Right renal pelvis (tissue), 4 donors: ENCODE data around the gene USP48. TPM values are rescaled to one million over a fixed set of nuclear protein-coding genes. Genes with fewer than 3 reads are reported as not detected.
"Not testable (repeated sequence)": the region's sequence is repeated elsewhere in the genome, so short reads cannot be mapped to it uniquely, and the experiment has no call there.

ENCODE experiments used
- DNase-seq, 4 donors: peaks; one replicate each; pipeline ENCODE4 v3.0.0-alpha.2; 2013; ENCODE audit warnings: low read depth in 4 of 4, low spot score in 3 of 4, missing footprints in 1 of 4
- polyA plus RNA-seq, 4 donors: library from polyadenylated mRNA; unstranded; fragments of 120-200 nt; gene quantifications; one replicate each; pipeline ENCODE4 v1.2.1, GENCODE V29; 2013; ENCODE audit not compliant: insufficient read length in 4 of 4

Gene USP48
- polyA plus RNA-seq, 4 donors = 58.9 to 71.7 (median 65.9) TPM

DNA sequence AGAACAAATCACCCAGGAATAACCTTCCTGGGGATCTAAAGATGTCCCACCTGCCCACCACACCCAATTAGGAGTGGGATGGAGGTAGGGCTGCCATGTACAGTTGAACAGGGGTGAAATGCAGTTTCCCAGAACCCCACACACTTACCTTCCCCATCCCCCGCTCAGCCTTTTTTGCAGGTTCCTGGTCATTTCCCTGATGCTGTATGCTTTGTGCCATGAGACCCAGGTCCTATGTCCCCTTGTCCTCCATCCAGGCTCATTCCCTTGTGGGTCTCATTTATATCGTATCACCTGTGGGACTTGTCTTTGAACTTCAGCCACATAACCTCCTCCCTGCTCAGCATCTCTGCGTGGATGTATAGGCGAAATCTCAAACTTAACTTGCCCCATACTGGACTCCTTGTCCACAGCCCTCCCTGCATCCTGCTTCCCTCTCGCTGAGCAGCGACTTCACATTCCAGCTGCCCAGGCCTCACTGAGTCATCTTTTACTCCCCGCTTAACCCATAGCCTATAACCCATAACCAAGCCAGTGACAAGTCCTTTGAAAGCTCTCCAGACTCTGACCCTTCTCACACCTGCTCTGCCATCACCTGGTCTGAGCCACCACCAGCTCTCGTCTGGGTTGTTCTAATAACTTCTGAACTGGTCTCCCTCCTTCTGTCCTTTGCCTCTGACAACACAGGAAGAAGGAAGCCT lies 33.8 kb upstream of the USP48 start:
- no peak for DNase-seq

DNA sequence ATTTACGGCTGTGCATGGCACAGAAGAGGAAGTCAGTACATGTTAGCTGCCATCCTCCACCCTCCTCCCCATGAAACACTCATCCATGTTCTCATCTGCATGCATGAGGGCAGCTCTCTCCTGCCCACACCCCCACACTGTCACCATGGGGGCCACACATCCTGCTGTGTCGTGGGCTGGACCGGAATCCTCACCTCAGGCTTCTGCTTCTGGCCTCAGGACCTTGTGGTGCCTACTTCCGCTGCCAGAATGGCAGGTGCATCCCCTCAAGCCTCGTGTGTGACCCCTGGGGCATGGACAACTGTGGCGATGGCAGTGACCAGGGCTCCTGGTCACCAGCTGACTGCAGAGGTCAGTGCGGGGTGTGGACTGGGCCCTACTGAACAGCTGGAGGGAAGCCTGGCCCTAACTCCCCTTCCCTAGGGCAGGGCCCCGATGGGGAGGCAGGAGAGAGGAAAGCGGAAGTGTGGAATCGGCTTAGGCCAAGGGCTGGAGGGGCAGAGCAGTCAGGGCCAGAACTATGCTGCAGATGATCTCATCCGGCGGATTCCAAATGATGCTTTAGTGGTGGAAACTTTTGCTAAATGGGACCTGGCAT lies 32.9 kb upstream of the USP48 start:
- DNase-seq = no peak

DNA sequence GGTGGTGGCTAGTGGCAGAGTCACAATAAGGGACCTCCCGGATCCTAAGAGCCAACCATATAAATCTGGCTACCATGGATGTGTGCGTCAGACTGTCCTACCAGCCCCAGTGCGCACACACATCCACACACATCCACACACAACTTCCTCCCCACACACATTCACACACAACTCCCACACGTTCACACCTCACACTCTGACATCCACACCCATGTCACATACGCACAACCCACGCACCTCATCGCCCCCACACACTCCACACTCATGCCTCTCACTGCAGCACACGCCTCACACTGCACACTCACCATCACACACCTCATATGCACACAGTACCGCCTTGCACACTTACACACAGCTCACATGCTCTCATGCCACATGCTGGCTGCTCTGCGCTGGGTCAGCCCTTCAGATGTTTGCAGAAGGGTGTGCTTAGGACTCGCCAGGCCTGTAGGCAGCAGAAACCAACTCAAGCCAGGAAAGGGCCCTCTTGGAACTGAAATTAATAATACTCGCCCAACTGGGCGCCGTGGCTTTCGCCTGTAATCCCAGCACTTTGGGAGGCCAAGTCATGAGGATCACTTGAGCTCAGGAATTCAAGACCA lies 32.1 kb upstream of the USP48 start:
- DNase-seq = no peak

DNA sequence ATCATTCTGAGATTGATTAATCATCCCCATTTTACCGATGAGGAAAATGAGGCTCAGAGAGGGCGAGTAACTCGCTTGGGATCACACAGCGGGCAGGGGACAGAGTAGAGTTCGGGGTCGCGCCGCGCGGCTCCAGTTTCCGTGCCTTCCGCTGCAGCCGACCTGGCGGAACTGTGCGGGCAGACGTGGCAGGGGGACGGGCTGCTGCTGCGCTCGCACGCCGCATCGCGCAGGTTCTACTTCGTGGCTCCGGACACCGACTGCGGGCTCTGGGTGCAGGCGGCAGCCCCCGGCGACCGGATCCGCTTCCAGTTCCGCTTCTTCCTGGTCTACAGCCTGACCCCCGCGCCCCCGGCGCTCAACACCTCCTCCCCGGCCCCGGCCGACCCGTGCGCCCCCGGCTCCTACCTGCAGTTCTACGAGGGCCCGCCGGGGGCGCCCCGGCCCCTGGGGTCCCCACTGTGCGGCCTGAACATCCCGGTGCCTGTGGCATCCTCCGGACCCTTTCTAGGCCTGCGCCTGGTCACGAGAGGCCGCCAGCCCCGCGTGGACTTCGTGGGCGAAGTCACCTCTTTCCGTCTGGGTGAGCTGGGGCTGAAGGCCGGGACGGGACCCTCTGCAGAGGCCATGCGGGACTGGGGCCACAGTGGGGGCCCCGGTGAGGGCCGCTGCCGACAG lies 31.4 kb upstream of the USP48 start:
- peak in 1 of 4 donors; percentile 20 for DNase-seq

DNA sequence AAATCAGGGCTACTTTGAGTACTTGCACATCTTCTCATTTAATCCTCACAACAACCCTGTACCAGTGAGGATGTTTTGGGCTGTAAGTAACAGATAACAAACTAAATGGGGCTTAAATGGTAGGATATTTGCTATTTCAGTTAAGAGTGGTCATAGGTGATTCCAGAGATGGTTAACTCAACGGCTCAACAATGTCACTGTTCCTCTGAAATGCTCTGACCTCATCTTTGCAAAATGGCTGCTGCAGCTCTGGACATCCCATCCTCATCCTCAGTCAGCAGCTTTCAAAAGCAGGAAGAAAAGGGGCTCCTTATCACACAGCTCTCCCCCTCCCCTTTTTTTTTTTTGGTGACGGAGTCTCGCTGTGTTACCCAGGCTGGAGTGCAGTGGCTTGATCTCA lies 30.6 kb upstream of the USP48 start:
- no peak for DNase-seq

DNA sequence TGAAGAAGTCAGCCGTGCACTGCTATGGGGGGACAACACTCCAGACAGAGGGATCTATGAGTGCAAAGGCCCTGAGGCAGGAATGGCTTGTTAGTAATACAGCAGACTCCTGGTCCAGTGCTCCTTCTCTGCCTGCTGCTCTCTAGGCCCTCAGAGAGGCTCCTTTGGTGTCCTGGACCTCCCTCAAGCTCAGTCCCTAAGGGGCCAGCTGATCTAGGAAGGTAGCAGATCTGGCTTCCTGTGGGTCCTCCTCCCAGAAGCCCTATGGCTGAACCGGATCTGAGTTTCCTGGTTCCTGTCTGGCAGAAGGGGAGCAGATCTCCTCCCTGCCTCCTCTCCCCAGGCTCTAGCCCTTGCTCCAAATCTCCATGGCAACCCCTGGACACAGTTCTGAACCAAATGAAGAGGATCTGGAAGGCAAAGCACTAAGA lies 28.9 kb upstream of the USP48 start, which contains the start of gene LDLRAD2:
TSS of gene LDLRAD2 (plus strand) at position 391 of the 431 bp plus-strand sequence. CDS start 187 bp downstream, outside the sequence.
- DNase-seq = no peak

DNA sequence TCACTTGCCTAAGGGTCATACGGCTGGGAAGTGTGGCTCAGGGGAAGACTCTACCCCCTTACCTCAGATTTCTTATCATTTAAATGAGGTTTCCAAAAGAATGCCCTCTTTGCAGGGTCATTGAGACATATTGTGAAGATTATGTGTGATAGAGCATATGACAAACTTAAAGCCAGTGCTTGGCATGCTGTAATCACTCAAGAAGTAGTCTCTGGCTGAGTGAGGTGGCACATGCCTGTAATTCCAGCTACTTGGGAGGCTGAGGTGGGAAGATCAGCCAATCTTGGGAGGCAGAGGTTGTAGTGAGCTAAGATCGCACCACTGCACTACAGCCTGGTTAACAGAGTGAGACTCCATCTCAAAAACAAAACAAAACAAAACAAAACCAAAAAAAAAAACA lies 21.6 kb upstream of the USP48 start:
- DNase-seq = no peak

DNA sequence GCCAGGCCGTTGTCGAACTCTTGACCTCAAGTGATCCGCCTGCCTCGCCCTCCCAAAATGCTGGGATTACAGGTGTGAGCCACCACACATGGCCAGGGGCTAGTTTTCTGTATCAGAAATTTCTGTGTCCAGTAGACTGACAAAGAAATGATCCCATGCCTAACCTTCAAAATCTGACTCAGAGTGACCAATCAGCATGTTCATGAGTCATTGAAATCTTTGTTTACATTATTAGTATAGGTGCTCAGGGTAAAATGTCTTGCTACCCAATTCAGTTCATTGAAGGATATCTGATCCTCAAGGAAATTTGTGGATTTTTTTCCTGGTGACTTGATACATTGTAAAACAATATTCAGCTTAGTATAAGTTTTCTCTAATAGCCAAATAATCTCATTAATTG lies 18.2 kb upstream of the USP48 start:
- no peak for DNase-seq

DNA sequence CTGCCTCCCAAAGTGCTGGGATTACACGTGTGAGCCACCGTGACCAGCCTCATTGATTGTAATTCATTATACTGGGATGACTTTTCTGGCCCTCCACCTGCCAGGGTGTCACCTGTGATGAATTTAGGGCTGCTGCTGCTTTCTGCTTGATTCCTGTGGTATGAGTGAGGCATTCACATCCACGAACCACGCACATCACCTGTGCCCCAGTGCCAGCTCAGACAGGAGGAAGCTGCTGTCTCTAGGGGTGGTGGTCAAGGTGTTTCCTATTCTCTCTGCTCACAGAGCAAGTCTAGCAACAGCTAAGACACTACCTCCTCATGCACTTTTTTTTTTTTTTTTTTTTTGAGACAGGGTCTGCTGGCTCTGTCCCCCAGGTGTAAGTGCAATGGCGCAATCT lies 16.8 kb upstream of the USP48 start:
- no peak for DNase-seq

DNA sequence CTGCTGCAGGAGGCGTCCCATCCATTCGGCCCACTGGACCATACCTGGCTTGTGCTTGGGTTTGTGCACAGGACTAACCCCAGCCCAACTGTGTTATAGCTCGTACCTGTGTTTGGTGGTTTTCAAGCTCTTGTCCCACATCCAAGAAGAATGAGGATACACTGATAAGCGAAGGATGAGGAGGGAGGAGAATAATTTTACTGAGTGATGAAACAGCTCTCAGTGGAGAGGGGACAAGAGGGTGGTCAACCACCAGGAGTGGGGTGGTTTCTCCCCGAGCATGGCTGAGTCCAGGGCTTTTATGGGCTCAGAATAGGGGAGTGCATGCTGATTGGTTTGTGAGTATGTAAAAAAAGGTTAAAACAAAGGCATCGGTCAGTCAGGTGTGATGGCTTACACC lies 12.1 kb upstream of the USP48 start:
- DNase-seq = no peak

DNA sequence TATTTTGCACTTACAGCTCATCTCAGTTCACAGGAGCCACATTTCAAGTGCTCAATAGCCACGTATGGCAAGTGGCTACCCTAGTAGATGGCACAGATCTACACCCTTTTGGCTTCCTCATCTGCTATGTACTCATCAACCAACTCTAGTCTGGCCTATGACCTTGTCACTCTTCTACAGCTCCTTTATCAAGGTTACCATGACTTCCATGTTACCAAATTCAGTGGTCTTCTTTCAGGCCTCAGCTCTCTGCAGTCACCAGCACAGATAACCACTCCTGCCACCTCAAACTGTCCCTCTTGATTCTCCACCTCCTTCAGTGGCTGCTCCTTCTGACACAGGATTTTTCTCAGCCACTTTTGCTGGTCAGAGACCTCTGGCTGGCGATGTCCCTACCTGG lies 11.7 kb upstream of the USP48 start:
- no peak for DNase-seq

DNA sequence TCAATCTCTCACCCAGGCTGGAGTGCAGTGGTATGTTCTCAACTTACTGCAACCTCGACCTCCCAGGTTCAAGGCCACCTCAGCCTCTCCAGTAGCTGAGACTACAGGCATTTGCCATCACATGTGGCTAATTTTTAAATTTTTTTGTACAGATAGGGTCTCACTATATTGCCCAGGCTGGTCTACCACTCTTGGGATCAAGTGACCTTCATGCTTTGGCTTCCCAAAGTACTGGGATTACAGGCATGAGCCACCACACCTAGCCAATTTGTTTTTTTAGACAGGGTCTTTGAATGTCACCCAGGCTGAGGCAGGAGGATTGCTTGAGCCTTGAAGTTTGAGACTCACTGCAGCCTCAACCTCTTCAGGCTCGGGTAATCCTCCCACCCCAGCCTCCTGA lies 10.2 kb upstream of the USP48 start:
- no peak for DNase-seq

DNA sequence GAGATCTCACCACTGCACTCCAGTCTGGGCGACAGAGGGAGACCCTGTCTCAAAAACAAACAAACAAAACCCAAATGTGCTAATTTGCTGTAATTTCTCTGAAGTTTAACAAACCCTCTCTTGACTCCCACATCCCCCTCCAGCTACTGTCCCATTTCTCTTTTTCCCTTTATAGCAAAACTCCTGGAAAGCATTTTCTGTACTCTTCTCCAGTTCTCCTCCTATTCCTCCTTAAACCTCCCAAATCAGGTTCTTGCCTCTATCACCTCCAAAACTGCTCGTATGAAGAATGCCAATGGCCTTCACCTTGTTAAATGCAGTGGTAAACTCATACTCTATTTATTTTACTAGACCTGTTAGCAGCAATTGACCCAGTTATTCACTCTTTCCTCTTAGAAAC lies 3.7 kb upstream of the USP48 start:
- no peak for DNase-seq

DNA sequence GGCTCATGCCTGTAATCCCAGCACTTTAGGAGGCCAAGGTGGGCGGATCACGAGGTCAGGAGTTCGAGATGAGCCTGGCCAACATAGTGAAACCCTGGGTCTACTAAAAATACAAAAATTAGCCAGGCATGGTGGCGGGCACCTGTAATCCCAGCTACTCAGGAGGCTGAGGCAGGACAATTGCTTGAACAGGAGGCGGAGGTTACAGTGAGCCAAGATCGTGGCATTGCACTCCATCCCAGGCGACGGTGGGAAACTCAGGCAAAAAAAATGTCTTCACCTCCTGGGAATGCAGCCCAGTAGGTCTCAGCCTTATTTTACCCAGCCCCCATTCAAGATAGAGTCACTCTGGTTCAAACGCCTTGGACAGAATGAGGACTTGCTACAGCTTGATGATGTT lies 2.8 kb upstream of the USP48 start:
- DNase-seq = not testable (repeated sequence)

DNA sequence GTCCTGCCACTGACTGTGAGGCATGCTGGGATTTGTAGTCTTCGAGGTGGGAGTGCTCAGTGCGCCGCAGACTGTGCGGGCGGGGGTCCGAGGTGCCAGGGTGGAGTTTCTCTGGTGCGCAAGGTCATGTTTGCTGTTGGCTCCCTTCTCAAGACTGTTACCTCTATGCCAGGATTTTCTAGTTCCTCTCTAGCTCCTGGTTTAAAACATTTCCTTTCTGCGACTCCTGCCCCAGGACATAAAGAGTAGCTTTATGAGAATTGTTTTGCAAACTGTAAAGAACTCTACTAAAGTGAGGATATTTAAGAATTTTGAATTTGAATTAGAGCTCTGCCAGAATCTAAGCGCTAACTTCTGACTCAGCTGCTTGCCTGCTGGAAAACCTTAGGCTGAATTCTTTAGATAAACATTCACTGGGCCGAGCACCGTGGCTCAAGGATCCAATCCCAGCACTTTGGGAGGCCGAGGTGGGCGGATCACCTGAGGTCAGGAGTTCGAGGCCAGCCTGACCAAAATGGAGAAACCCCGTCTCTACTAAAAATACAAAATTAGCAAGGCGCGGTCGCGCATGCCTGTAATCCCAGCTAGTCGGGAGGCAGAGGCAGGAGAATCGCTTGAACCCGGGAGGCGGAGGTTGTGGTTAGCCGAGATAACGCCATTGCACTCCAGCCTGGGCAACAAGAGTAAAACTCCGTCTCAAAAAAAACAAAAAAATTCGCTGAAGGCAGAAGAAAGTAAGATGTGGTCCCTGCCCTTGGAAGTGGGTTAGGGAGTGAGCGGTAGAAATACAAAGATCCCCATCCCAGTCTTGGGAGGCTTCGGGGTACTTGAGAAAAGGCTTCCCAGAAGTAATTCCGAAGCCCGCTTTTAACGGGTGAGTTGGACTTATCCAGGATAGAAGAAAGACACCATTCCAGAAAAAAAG lies 992 bp upstream of the USP48 start:
- no peak for DNase-seq

DNA sequence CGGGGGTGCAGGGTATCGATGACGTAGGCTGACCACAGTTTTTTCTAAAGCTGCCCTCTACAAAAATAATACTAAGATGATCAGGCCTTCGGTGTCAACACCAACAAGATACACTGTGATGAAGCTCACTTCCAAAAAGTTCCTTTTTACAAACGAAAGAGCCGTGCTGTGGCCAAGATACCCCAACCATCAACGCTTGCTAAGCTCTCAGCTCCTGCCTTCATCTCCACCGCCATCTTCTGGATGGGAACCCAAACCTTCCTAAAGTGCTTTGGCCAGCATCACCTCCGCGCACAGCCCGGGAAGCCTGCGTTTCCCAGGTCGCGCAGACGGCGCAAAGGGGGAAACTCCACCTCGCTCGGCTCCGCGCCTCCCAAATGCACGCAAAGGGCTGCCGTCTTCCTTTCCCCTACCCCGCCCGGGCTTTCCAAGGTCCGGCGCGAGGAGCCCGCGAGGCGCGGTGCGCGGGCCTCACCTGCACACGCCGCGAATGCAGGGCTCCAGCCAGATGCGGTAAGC lies 541 bp downstream of the USP48 start:
- peak in 3 of 4 donors; percentile 22 to 41 (median 31) for DNase-seq

DNA sequence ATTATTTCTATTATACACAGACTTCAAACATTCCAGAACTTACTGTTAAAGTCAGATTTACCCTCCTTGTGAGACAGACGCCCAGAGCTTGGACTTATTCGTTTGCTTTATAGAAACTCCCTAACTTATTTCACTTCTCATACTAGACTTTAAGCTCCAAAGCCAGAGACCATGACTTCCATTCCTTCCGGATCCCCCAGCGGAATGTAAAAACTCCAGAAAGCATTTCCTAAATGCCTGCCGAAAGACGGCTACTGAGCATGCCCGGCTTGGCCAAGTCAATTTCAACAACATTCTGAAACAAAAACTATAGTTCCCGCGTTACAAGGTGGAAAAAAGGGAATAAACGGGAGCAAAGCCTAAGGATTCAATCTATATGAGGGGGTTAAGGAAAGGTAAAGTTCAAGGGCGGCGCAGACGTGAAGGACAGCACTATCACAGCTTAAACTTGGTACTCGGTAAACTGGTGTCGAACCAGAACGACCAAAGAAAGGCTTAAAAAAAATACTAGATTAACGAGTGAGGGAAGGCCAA lies 1.1 kb downstream of the USP48 start:
- DNase-seq = peak in 2 of 4 donors; percentile 23 to 32

DNA sequence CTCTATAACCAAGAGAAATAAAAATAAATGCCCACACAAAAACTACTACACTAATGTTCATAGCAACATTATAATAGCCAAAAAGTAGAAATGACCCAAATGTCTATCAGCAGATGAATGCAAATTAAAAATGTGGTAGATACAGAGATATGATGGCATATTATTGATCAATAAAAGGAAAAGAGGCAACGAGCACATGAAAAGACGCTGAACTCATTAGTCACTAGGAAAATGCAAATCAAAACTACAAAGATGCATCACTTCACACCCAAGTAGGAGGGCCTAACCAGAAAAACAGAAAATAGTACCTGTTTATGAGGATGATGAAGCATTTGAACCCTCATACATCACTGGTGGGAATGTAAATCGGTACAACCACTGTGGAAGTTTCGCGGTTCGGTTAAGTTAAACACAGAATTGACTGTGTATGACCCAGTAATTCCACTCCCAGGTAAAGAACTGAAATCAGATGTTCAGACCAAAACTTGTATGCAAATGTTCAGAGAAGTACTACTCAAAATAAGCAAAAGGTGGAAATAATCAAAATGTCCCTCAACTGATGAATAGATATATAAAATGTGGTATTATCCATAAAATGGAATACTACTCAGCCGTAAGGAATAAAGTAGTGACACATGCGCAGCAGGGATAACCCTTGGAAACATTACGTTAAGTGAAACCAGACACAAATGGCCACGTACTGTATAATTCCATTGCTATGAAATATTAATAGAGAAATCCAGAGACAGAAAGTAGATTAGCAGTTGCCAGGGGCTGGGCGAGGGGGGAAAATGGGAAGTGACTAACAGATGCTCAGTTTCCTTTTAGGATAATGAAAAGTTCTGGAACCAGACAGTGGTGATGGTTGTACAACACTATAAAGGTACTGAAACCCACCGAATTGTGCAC lies 3.1 kb downstream of the USP48 start:
- no peak for DNase-seq

DNA sequence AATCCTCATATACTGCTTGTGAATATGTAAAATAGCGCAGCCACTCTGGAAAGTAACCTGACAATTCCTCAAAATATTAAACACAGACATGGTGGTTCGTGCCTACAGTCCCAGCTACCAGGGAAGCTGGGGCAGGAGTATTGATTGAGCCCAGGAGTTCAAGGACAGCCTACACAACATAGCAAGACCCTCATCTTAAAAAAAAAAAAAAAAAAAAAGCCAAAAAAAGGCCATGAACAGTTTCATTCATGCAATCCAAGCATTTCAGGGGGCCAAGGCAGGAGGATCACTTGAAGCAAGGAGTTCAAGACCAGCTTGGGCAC lies 4.6 kb downstream of the USP48 start:
- no peak for DNase-seq
